ENCODE results near the gene ACSBG1. TPM values are rescaled to one million over a fixed set of nuclear protein-coding genes. Genes with fewer than 3 reads are reported as not detected.

The ACSBG1 gene
- total and polyA plus RNA-seq, 2 of the 8 experiments (the other 6 are each of a cell fraction or from before 2014, with no cell fraction given) = 5.4 to 7.1 TPM

- TF ChIP-seq CHD7 (IDR thresholded peaks at IDR 0.05; ENCODE audit: insufficient replicate concordance, low read length) = no peak
- TF ChIP-seq, protein P1, sequence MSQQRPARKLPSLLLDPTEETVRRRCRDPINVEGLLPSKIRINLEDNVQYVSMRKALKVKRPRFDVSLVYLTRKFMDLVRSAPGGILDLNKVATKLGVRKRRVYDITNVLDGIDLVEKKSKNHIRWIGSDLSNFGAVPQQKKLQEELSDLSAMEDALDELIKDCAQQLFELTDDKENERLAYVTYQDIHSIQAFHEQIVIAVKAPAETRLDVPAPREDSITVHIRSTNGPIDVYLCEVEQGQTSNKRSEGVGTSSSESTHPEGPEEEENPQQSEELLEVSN (IDR thresholded peaks at IDR 0.05) = no peak
- no peak for TF ChIP-seq TBP (IDR thresholded peaks at IDR 0.05; ENCODE audit: low read depth, low read length)
- TF ChIP-seq SRF (IDR thresholded peaks at IDR 0.05; ENCODE audit: low read depth, low read length) = no peak
- no peak for TF ChIP-seq JUN (IDR thresholded peaks at IDR 0.05; ENCODE audit: low read depth, low read length)
- no peak for TF ChIP-seq SP1 (IDR thresholded peaks at IDR 0.05; ENCODE audit: low read depth, low read length)
- no peak for TF ChIP-seq KDM1A (IDR thresholded peaks at IDR 0.05; ENCODE audit: borderline replicate concordance, low read length)
- no peak for TF ChIP-seq USF2 (IDR thresholded peaks at IDR 0.05; ENCODE audit: low read length)
- no peak for TF ChIP-seq POLR2A (IDR thresholded peaks at IDR 0.05; ENCODE audit: control extremely low read depth in 1 of 2, low read depth in 2 of 2, low read length in 2 of 2)
- TF ChIP-seq SIX5 (IDR thresholded peaks at IDR 0.05; ENCODE audit: low read depth, low read length) = no peak
- TF ChIP-seq BRCA1 (IDR thresholded peaks at IDR 0.05; ENCODE audit: low read depth, low read length) = no peak
- TF ChIP-seq CEBPB (IDR thresholded peaks at IDR 0.05; ENCODE audit: low read depth, low read length) = no peak
Measured at GRCh38 chr15:78272316-78272715, 38.0 kb upstream of the ACSBG1 start (continued).

Measured in H1 (cell line).